HG03469 (cell line): Measurements from ENCODE around the gene PVALEF.
A peak's percentile ranks its signal among the peaks of the same experiment; 100 is the strongest.
"Not testable (repeated sequence)": the region's sequence is repeated elsewhere in the genome, so short reads cannot be mapped to it uniquely, and the experiment has no call there.

Experiments
- ATAC-seq: cut with Tn5 transposase; IDR thresholded peaks from one replicate; pipeline ENCODE4 v1.9.1; 2021; ENCODE audit warnings: mild to moderate bottlenecking, moderate library complexity, moderate number of reproducible peaks; ENCODE audit not compliant: unreplicated experiment

Gene PVALEF

GRCh38 chr17:81210868-81211267, 45.6 kb downstream of the PVALEF start:
- ATAC-seq: no peak

GRCh38 chr17:81212365-81212764, 47.1 kb downstream of the PVALEF start:
- ATAC-seq: no peak

DNA sequence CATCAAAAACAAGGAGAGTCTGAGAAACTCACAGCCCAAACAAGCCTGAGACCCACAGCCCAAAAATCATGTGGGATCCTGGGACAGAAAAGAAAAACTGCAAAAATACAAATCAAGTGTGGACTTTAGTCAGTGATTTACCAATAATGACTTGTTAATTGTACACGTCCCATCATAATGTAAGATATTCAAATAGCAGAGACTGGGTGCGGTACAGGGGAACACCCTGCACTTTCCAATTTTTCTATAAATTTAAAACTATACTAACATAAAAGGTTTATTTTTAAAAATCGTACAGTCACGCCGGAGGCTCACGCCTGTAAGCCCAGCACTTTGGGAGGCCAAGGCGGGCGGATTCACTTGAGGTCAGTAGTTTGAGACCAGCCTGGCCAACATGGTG, 48.7 kb downstream of the PVALEF start:
- ATAC-seq: no peak

DNA sequence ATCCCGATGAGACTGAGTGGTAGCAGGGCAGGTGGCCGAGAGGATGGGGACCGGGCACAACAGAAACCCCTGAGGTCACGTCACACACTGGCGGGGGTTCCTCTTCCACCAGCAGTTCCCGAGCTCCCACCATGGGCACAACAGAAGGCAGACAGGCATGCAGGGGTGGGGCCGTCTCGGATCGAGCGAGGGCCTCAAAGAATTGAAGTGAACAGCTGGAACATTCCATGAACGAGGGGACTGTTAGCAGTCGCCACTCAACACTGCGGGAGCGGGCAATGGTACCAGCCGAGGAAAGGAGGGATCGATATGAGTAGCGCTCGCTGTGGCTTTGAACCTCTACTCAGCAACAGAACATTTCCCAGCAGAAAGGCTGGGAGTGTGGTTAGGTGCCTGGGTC, 52.2 kb downstream of the PVALEF start:
- ATAC-seq: no peak

DNA sequence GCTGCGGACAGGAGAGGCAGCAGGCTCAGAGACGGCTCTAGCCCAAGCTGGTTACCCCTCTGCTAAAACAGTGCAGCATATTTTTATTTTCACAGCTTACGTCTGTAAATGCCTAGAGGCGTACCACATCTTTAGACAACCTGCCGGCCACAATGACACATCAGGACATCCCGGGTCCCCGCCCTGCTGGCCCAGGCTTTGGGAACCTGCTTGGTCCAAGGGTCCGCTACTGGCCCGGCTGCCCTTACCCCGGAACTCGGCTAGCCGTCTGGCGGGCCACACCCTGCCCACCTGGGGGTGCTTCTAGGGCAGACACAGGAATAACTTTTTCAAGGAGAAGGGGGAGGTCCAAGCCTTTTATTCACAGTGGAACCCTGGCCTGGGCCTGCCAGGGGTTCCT, 53.2 kb downstream of the PVALEF start:
- no peak for ATAC-seq

DNA sequence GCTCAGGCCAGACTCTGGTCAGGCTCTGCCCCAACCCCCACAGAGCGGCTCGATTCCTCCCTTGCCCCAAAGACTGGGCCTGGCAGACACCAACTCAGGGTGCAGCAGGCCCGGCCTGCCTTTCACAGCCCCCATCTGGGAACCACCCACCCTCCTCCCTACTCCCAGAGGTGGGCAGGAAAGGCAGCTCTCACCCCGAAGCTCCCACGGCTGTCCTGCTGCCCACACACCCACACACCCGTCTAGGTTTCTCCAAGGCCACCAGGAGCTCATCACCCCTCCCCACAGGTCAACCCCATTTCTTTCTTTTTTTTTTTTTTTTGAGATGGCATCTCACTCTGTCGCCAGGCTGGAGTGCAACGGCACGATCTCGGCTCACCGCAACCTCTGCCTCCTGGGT, 53.7 kb downstream of the PVALEF start:
- ATAC-seq: no peak

DNA sequence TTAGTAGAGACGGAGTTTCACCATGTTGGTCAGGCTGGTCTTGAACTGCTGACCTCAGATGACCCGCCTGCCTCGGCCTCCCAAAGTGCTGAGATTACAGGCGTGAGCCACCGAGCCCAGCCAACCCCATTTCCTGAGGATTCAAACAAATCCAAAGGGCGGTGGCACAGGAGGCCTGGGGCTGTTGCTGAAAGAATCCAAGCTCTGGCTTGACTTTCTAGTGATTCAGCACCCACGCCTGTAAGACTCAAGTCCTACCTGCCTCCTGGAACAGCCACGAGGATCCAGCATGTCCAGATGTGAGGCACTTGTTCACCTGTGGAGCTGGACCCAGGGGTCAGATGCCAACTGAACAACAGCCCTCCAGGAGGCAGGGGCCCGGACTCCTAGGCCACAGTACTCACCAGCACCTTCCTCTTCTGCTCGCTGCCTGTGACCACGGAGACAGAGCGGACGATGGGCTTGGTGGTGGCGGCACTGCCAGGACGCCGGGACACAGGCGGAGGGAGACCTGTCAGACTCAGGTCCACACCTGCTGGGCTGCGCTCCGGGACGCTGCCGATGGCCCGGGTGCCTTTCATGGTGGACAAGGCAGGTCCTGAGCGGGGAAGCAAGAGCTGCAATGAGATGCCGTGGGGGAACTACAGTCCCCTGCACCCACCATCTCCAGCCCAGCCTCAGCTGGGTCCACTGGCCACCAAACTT, 54.3 kb downstream of the PVALEF start:
- ATAC-seq: no peak

DNA sequence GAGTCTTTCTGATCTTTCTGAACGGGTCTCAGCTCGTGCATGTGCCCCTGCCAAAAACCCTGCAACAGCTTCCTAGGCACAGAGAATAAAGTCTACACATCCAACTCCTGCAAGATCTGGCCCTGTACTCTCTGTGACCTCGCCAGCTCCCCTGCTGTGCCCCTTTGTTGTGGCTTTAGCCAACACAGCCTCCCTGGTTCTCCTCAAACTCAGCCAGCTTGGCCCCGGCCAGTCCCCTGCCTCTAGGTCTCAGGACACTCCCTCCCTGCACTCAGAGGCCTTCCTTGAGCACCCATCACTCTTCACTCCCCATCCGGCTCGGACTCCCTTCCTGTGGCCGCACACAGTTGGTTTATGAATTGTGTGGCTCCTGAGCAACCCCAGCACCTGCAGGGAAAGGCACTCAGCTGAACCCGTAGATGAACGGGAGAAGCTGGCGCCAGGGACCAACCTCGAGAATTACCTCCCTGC, 56.1 kb downstream of the PVALEF start:
- no peak for ATAC-seq

DNA sequence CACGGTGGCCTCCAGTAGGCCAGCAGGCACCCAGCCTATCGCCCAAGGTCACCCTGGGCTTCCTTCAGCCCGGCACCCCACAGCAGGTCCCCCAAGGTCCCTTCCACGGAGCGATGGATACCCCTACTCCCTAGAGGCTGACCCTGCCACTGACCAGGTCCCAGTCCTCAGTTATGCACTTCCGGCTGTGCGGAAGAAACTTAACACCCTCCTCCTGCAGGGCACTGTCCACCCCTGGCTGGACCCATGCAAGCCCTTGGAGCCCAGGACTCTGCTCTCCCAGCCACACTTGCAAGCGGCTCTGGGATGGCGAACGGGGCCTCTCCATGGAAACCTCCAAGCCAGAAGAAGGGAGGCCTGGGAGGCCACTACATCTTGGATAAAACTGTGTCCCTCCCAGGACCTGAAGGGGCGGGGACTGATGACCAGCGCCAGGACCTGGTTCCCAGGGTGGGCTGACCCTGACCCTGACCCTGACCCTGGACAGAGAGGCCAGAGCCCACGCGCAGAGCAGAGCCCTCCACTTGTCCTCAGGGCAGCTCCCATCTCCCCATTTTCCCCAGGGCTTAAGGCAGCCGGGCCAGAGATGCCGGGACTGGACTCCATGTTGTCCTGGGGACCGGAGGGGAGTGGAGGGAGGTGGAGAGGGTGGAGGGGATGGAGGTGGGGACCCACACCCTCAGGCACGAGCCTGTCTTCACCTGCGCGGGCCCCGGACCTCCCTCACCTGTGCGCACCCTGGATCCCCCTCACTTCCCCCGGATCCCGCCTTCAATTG, 56.7 kb downstream of the PVALEF start:
- no peak for ATAC-seq

- ATAC-seq: no peak
Measured at GRCh38 chr17:81222620-81222905, 57.3 kb downstream of the PVALEF start.

DNA sequence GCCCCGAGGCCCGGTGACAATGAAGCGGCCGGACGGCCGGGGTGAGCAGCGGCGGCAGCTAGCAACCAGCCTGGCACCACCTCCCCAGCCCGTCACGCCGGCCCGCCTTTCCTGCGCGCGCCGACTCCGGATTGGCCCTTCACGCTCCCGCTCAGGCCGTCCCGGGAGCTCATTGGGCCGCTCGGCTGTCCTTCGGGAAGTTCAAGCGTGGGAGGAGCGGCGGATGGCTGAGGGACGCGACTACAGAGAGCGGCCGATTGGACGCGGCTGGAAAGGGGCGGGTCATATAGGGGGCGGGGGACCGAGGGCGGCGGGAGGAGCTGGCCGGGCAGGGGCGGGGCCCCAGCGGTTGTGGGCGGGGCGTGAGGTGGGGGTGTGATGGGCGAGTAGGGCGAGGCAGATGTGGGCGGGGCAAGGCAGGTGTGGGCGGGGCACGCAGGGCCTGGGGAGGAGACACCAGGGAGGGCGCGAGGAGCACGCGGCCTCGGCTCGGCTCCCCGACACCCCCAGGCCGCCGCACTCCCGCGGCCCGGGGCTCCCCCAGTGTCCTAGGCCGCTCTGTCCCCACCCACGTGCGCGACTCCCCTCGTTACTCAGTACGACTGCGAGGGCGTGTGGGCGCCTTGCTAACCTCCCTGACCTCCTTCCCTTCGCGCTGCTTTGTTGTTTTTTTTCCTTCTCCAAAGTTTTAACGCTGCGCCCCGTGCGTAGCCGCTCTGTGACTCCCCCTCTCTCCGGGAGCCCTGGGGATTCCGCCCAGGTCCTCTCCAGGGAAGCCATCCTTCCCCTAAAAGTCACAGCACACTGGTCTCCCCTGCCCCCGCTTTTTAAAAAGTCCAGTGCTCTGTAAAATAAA, 57.8 kb downstream of the PVALEF start, which contains the start of gene CEP131:
CEP131 (minus strand) TSS at position 60 of the 856 bp plus-strand sequence. CDS start 2,909 bp downstream, outside the sequence.
- peak; percentile 77 for ATAC-seq

GRCh38 chr17:81223762-81224130, 58.4 kb downstream of the PVALEF start:
- no peak for ATAC-seq

- ATAC-seq: not testable (repeated sequence)
Measured at GRCh38 chr17:81227630-81228029, 62.3 kb downstream of the PVALEF start.

DNA sequence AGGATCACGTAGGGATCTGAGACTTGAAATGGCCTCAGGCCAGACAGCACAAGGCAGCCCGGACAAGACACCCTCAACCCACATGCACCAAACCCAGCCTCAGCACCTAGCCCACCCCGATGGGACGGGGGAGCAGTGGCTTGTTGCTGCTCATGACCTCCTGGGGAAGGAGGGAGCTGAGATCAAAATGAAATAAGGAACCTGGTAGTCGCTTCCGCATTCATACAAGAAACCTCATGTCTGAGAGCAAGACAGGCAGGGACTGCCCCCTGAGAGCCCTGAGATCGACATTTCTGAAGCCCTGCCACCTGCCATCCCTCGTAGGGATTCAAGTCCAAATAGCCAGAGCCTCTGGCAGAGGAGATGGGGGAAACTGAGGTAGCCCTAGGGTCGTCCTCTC, 63.1 kb downstream of the PVALEF start:
- ATAC-seq: no peak

- ATAC-seq: no peak
Measured at GRCh38 chr17:81228834-81229665, 63.7 kb downstream of the PVALEF start.

- ATAC-seq: no peak
Measured at GRCh38 chr17:81229666-81229920, 64.3 kb downstream of the PVALEF start.

DNA sequence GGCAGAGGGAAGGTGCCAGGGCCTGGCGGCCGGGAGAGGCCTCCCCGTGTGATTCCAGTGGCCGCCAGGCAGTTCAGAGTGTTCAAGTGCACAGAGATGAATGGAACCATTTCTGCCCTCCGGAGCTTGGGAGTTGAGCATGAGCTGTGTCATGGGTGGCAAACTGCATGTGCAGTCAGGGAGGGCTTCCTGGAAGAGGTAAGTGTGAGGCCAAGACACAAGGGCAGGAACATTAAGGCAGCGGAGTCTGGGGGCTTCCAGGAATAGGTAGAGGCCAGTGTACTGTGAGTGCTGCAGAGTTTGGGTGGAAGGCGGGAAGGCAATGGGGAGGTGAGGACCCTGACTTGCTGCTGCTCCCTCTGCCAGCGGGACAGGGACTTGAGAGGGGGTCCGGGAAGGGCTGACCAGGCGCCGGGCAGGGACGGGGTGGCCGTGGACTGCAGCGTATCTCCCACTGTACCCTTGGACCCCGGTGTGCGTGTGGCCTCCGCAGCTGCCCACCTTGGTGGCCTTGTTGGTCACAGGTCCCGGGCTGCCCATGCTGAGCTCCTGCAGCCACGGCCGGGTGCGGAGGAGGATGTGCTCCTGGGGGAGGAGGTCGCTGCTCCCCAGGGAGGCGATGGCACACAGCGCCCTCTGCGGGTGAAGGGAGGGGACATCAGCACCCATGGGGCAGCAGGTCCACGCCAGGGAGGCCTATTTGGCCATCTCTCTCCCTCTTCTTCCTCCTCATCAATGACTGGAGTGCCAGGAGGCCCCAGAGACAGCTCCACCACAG, 64.9 kb downstream of the PVALEF start:
- no peak for ATAC-seq

DNA sequence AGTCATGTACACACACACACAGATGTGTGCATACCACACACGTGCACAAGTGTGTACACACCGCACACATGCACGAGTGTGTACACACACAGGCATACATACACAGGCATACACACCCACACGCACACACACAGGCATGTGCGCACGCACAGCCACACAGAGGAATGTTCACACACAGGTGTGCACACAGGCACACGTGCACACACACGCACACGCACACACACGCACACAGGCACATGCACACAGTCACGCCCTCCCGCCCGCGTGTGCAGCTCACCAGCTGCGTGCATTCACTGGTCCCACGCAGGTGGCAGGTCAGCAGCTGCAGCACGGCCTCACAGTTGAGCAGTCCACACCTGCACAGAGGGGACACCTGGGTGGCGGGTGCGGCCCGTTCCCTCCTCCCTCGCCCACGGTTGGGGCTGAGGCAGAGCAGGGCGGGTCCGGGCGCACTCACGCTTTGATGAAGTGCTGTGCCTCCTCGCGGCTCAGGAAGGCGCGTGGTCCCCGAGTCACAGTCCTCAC, 65.9 kb downstream of the PVALEF start:
- ATAC-seq: no peak

DNA sequence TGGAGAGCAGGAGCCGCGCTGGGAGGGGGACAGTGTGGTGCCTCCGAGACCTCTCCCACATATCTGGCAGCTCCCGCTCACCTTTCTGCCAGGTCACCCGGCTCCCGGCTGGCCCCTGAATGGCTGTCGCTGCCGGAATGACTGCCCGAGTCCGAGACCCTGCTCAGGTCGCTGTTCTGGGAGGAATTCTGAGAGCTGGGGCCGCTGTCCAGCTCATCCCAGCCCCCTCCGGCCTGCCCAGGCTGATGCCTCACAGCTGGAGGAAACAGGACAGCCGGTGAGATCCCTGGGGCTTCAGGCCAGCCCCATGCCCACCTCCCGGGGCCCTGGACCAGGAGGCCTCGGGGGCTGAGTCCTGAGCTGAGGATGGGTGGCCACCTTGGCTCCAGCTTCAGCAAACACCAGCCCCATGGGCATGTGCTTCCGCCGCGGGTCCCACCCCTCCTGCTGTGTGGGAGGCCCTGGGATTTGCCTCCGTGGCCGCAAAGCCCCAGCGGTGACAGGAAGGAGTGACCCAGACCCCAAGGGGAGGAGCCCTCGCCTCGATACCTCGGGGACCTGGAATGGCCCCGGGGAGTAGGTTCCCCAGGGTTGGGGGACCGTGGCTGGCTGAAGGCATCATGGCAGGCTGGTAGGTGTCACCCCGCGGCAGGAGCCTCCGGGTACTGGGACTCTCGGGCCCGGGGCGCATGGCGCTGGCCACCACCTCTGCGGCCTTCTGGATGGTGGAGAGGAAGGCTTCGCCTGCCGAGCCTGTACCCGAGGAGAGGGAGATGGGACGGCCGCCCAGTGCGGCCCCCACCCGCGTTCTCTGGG, 66.7 kb downstream of the PVALEF start:
- no peak for ATAC-seq
